Glomerular visceral epithelial cell (primary cell): ENCODE data around the gene CFAP90.

Experiments used
- DNase-seq: peaks from one replicate; pipeline ENCODE4 v3.0.0-alpha.2; 2016; ENCODE audit errors: extremely low spot score

The CFAP90 gene

GRCh38 chr5:7850395-7851239 is at the start of gene CFAP90:
CFAP90 (minus strand) TSS chr5:7851133; CDS start chr5:7851021, 112 bp downstream.
- peak; percentile 36 for DNase-seq

GRCh38 chr5:7897014-7897600 is 46.2 kb upstream of the CFAP90 start:
- DNase-seq = peak; percentile 24

DNA sequence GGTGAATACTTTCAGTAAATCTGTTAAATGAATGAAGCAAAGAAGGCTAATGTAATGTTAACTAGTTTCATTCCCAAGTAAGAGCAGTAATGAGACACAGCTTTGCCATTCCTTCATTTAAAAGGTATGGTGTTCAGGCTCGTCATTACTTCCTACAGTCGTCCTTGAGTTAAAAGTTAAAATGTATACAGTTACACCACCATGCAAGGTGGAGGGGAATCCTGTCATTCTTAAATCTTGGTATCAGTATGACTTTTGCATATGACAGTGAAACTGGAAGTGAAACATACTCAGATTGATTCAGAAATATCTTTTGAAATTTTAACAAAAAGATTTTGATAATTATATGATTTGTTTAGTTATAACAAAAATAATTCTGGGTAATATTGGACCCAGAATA is 43.9 kb upstream of the CFAP90 start:
- no peak for DNase-seq

DNA sequence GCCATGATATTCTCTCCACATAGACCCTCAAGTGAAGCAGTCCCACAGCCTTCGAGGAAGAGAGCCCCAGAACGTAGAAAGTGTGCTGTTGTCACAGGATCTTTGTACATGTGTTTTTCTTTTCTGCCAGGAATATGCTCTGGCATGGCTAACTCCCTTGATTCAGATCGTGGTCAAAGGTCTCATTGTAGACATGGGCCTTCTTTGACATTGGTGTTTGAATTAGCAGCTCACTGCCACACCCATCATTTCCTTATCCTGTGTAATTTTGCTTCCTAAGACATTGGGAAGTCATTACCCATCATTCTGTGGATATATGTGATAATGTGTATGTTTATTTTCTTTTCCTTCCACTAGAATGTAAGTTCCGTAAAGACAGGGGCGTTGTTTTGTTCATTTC is 43.5 kb upstream of the CFAP90 start:
- DNase-seq = no peak

DNA sequence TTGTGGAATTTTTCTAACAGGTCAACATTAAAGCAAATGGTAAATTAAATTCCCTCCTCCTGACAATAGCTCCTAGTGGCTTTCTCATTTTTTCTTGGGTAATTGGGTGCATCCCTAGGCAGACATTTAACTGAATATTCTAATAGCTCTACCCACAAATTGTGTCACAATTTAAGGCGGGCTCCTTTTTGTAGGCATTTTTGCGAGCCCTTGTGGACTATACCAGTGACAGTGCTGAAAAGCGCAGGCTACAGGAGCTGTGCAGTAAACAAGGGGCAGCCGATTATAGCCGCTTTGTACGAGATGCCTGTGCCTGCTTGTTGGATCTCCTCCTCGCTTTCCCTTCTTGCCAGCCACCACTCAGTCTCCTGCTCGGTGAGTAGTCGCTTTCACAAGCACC is 38.0 kb upstream of the CFAP90 start:
- DNase-seq = no peak

GRCh38 chr5:7886849-7887475 is 36.0 kb upstream of the CFAP90 start:
- DNase-seq = peak; percentile 51

DNA sequence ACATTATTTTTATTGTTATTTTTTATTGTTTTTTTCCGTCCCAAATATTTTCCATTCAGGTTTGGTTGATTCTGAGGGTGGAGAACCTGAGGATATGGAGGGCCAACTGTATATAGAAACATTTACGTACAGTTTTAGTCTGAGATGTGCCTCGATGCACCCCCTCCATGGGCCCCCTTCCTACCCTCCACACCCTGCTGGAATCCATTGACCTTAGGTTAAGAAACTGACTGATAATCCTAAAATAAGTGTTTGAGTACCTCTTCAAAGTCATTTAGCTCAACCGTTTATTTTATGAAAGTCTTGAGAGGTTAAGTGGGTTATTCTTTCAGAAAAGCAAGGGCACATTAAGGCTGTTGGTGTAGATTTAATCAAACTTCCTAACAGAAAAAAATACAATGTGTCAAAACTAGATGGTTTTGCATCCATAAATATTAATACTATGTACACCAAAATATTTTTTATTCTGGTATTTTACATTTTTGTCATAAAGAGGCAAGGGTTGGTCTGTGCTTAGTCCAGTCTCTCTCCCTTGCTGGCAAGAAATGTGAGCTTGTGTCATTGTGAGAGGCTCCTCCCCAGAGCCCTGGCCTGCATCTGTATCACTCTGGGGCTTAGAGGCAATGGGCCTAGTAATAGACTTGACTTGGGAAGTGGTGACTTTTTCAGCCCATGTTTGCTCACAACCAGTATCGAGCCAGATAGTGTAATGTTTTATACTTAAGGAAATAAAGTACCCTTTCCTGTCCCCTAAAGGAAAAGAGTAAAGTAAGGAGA is 33.7 kb upstream of the CFAP90 start:
- no peak for DNase-seq

GRCh38 chr5:7882926-7883325 is 32.0 kb upstream of the CFAP90 start:
- no peak for DNase-seq

- no peak for DNase-seq
Measured at GRCh38 chr5:7881816-7882215, 30.9 kb upstream of the CFAP90 start.

- DNase-seq = no peak
Measured at GRCh38 chr5:7881091-7881490, 30.2 kb upstream of the CFAP90 start.

DNA sequence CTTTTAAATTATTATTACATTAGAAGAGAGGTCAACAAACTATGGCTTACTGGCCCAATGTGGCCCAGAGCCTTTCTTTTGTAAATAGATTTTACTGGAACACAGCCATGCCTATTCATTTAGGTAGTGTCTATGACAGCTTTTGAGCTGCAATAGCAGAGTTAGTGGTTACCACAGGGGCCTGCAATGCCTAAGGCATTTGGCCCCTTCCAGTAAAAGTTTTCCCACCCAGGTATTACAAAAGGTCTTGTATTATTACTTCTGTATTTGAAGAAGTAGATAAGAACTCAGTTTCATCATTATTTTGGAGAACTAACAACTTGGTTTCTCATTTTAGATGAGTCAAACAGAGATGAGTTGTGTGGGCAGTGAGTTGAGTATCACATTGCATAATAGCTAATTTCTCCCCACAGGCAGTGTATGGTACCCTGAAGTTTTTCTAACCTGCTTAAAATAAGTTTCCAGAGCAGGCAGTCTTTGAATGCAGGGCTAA is 27.5 kb upstream of the CFAP90 start:
- peak; percentile 25 for DNase-seq

GRCh38 chr5:7877851-7878250 is 26.9 kb upstream of the CFAP90 start:
- peak; percentile 23 for DNase-seq

DNA sequence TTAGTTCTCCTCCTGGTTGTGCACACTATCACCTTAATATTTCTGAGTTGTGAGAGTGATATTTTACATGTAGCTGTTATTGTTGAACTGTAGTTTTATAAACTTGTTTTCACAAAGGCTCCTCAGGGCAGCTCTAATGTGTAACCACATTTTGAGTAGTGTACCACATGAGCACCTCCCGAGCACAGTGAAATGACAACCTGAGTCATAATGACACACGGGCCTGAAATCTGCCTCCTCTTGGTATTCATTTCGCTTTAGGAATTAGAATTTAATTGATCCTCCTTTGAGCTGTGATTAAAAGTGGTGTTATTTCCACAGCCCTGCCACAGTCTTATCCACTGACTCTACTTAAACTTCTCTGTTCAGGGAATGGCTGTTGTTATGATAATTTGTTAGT is 25.9 kb upstream of the CFAP90 start:
- peak; percentile 53 for DNase-seq

GRCh38 chr5:7875151-7875550 is 24.2 kb upstream of the CFAP90 start:
- no peak for DNase-seq

GRCh38 chr5:7874639-7875038 is 23.7 kb upstream of the CFAP90 start:
- no peak for DNase-seq

DNA sequence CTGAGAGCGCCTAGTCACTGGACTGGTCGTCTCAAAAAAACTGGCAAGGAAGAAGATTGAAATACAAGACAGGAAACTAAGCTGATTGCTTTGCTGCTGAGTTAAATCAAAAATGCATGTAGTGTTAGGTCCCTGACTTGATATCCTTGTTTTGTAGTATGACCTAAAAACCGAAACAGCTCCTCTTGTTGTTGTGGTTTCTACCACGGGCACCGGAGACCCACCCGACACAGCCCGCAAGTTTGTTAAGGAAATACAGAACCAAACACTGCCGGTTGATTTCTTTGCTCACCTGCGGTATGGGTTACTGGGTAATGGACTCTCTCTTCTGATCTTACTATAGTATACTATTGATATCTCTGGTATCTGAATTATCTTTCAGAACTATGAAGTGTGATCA is 22.3 kb upstream of the CFAP90 start:
- DNase-seq = no peak

DNA sequence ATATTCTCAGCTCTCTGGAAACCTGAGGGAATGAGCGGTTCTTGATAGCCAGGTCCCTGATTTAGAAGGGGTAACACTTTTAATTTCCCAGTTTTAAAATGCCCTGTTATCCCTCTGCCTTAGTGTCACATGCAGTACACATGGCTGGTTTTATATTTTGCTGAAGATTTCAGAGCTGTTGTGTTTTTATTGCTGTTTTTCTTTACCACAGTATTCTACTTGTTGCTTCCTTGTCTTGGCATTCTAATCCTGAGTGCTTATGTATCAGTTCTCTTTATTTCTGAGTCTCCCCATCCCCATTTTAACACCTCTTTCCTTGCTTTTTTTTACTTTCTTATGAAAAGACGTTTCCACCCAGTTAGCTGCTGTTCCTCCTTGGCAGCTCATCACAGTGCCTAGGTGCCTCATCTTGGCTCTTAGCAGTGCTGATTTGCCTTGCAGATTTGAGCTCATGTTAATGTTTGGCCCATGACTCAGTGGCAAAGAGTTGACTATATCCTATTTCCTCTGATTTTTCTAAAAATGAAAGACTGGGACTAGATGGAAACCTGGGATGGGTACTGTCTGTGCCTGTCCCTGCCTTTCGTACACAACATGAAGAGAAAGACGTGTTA is 21.7 kb upstream of the CFAP90 start:
- DNase-seq = no peak

- no peak for DNase-seq
Measured at GRCh38 chr5:7871653-7872052, 20.7 kb upstream of the CFAP90 start.

DNA sequence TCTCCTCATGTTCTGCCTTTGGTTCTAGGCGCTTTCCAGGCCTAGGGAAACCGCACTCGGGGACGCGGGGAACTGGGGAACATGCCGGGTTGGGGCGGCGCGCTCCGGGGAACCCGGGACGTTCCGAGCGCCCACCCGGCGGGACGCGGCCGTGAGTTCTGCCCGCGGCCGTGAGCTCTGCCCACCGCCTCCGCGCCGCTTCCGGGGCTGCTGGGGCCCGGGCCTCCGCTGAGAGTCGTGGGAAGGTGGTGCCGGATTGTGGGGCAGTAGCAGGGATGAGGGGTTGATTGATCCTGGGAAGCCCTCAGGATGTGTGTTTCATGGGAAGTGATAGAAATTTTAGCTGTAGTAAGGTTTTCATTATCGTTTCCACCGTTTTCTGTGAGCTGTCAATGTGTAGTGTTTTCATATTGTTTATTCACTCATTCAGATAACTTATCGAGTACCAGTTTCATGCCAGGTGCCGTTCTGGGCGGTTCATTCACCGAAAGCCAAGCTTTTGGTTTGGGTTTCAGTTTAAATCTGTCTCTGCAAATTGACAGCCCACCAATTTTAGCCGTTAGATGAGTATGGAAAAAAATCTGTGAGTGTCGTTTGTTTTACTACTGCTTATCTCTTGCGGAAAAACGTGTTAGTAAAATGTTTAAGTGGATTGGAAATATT is 18.7 kb upstream of the CFAP90 start:
- DNase-seq = no peak

DNA sequence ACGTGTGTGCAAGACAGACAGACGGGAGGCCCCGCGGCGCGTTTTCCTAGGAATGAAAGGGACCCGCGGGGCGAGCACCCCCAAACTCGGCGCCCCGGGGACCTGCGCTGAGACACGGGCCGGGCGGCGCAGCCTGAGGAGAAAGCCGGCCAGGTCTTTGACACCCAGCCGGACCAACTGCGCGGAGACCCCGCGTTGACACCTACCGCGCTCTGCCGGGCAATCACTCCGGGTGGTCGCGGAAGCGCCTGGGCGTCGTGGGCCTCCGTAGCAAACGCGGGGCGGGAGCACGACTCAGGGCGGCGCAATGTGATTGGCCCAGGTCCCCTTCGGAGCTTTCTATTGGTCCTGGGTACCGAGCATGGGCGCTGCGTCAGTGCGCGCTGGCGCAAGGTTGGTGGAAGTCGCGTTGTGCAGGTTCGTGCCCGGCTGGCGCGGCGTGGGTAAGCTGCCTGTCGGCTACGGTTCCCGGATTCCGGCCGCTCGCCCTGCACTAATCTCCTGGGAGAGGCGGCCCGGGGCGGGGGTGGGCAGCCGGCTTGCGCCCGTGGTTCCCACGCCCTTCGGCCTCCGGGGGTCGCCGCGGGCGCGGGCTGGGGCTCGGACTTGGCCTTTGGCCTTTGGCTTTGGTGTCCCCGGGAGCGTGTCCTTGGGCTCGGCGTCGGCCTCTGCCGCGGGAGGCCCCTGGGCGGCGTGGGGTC is 18.0 kb upstream of the CFAP90 start, which contains the start of the genes FASTKD3 and MTRR:
FASTKD3 (minus strand) TSS at position 259 of the 701 bp plus-strand sequence. CDS start 948 bp downstream, outside the sequence.
MTRR (plus strand) TSS at position 376 of the 701 bp plus-strand sequence. CDS start 1,647 bp downstream, outside the sequence.
- peak; percentile 94 for DNase-seq
